Iris pigment epithelial cell (primary cell): ENCODE results near the gene HYAL4.
"Not testable (repeated sequence)": the region's sequence is repeated elsewhere in the genome, so short reads cannot be mapped to it uniquely, and the experiment has no call there.

ENCODE experiments used
- DNase-seq: peaks from one replicate; pipeline ENCODE4 v3.0.0-alpha.2; 2011; ENCODE audit warnings: low read depth

The HYAL4 gene

GRCh38 chr7:123847868-123848267 is 2.9 kb downstream of the HYAL4 start:
- no peak for DNase-seq

- DNase-seq: no peak
These were observed 4.9 kb downstream of the HYAL4 start for GRCh38 chr7:123849855-123850254.

GRCh38 chr7:123851404-123851803 is 6.4 kb downstream of the HYAL4 start:
- not testable (repeated sequence) for DNase-seq

- DNase-seq: not testable (repeated sequence)
These were observed 9.3 kb downstream of the HYAL4 start for GRCh38 chr7:123854291-123854690.

GRCh38 chr7:123856428-123856827 is 11.5 kb downstream of the HYAL4 start:
- DNase-seq: not testable (repeated sequence)

- DNase-seq: no peak
These were observed 15.9 kb downstream of the HYAL4 start for GRCh38 chr7:123860848-123861247.

GRCh38 chr7:123862775-123863174 is 17.8 kb downstream of the HYAL4 start:
- no peak for DNase-seq

- no peak for DNase-seq
These were observed 18.5 kb downstream of the HYAL4 start for GRCh38 chr7:123863461-123863860.

- no peak for DNase-seq
These were observed 19.0 kb downstream of the HYAL4 start for GRCh38 chr7:123864012-123864411.

- no peak for DNase-seq
These were observed 19.5 kb downstream of the HYAL4 start for GRCh38 chr7:123864436-123864835.

GRCh38 chr7:123864966-123865365 is 20.0 kb downstream of the HYAL4 start:
- DNase-seq: peak; percentile 18

- DNase-seq: peak; percentile 75
These were observed 20.6 kb downstream of the HYAL4 start for GRCh38 chr7:123865517-123866117.

- DNase-seq: peak; percentile 61
These were observed 22.3 kb downstream of the HYAL4 start for GRCh38 chr7:123867225-123867624.

- peak; percentile 71 for DNase-seq
These were observed 27.3 kb downstream of the HYAL4 start for GRCh38 chr7:123871998-123872867.

GRCh38 chr7:123872908-123873307 is 27.9 kb downstream of the HYAL4 start:
- no peak for DNase-seq

GRCh38 chr7:123876557-123877256 is 31.7 kb downstream of the HYAL4 start:
- no peak for DNase-seq

- no peak for DNase-seq
These were observed 34.7 kb downstream of the HYAL4 start for GRCh38 chr7:123879628-123880027.

- DNase-seq: no peak
These were observed 36.3 kb downstream of the HYAL4 start for GRCh38 chr7:123881300-123881699.

GRCh38 chr7:123883154-123883553 is 38.2 kb downstream of the HYAL4 start:
- DNase-seq: no peak

- no peak for DNase-seq
These were observed 43.2 kb downstream of the HYAL4 start for GRCh38 chr7:123888192-123888591.

- DNase-seq: not testable (repeated sequence)
These were observed 49.8 kb downstream of the HYAL4 start for GRCh38 chr7:123894753-123895152.

GRCh38 chr7:123901101-123901500 is 56.1 kb downstream of the HYAL4 start:
- no peak for DNase-seq

GRCh38 chr7:123905714-123906113 is 60.7 kb downstream of the HYAL4 start:
- no peak for DNase-seq
